K562 (cell line): ENCODE measurements around the gene RSPRY1. TPM values are rescaled to one million over a fixed set of nuclear protein-coding genes. Genes with fewer than 3 reads are reported as not detected.

ENCODE experiments used
- ATAC-seq: fragments of 200-7000 bp; cut with Tn5 transposase; 3 replicates; pipeline ENCODE4 v1.9.1; 2020; ENCODE audit warnings: moderate library complexity
- BruUV-seq: library from RNA; stranded (reverse); fragments of 400-500 nt; replicated peaks from 2 replicates; lab custom pipeline; 2021; lab: Mats Ljungman, UMichigan
- CTCF ChIA-PET: fragments of 300-600 bp; formaldehyde crosslinking; extraction: SDS; loops from one replicate; lab custom pipeline; 2021; ENCODE audit warnings: low intra/inter-chr PET ratio; lab: Yijun Ruan, JAX
- POLR2A ChIA-PET: fragments of 300-600, 350-650 bp; sonication (Branson Sonifier 250); formaldehyde crosslinking; extraction: SDS; loops from one replicate; lab custom pipeline; 2021; ENCODE audit warnings: antibody characterized with exemption, inconsistent platforms; lab: Yijun Ruan, JAX
- DNase-seq, 4 experiments: peaks; one replicate each; pipeline versions ENCODE4 v3.0.0 to v3.0.0-alpha.2; 2011 to 2018; ENCODE audit warnings: low spot score in 3 of 4, mixed read lengths in 3 of 4; ENCODE audit errors: extremely low read depth in 1 of 4
- FAIRE-seq: peaks from 2 replicates; lab custom pipeline; 2011; peaks lifted over from hg19 to GRCh38; lab: Jason Lieb, UNC
- H2AFZ ChIP-seq: 2 replicates; pipeline ENCODE4 v1.6.0; 2011; ENCODE audit warnings: low read depth, low read length, control low read depth, inconsistent platforms
- H3K27ac ChIP-seq: fragments of 200-600 bp; 3 replicates; pipeline ENCODE4 v1.8.0; 2011; ENCODE audit warnings: low read depth, mild to moderate bottlenecking, control low read depth, inconsistent platforms, low read length, moderate library complexity, mixed read lengths; ENCODE audit errors: extremely low read depth
- H3K27me3 ChIP-seq, 2 experiments: fragments of 300-600 bp in 1 of 2; 2 replicates in 1 of 2; 3 replicates in 1 of 2; pipeline versions ENCODE4 v1.6.0 to v1.8.0; 2011; ENCODE audit warnings: inconsistent platforms in 2 of 2, low read length in 2 of 2, mild to moderate bottlenecking in 1 of 2, mixed read lengths in 1 of 2, moderate library complexity in 1 of 2; ENCODE audit not compliant: control insufficient read depth in 2 of 2, insufficient read depth in 2 of 2
- H3K36me3 ChIP-seq: fragments of 300-600 bp; 3 replicates; pipeline ENCODE4 v1.8.0; 2011; ENCODE audit warnings: mild to moderate bottlenecking, low read length, inconsistent platforms; ENCODE audit not compliant: control insufficient read depth, insufficient read depth
- H3K4me1 ChIP-seq, 2 experiments: fragments of 200-600 bp in 1 of 2; replicated peaks in 1 of 2; 2 replicates in 1 of 2; 3 replicates in 1 of 2; pipeline versions ENCODE4 v1.5.1 to v1.8.0; 2011; ENCODE audit warnings: inconsistent platforms in 2 of 2, low read length in 2 of 2, mild to moderate bottlenecking in 1 of 2, mixed read lengths in 1 of 2, moderate library complexity in 1 of 2; ENCODE audit not compliant: control insufficient read depth in 2 of 2, insufficient read depth in 2 of 2
- H3K4me2 ChIP-seq: 2 replicates; pipeline ENCODE4 v1.6.1; 2011; ENCODE audit warnings: low read length, control low read depth, inconsistent platforms, mixed read lengths; ENCODE audit not compliant: insufficient read depth
- H3K4me3 ChIP-seq: fragments of 200-600 bp; sonication (generic), shearing (Covaris generic); 2 replicates; pipeline ENCODE4 v1.5.1; 2016; ENCODE audit warnings: control low read depth, inconsistent platforms
- H3K79me2 ChIP-seq: fragments of 200-600 bp; 3 replicates; pipeline ENCODE4 v1.8.0; 2011; ENCODE audit warnings: low read length, inconsistent platforms; ENCODE audit not compliant: control insufficient read depth, insufficient read depth
- H3K9ac ChIP-seq, 2 experiments: 2 replicates each; pipeline versions ENCODE4 v1.6.0 to v1.6.1; 2011; ENCODE audit warnings: low read depth in 2 of 2, low read length in 2 of 2, control low read depth in 1 of 2, inconsistent platforms in 1 of 2, mild to moderate bottlenecking in 1 of 2, mixed read lengths in 1 of 2; ENCODE audit not compliant: insufficient read depth in 1 of 2
- H3K9me1 ChIP-seq: one replicate; pipeline ENCODE4 v1.6.0; 2011; ENCODE audit warnings: inconsistent platforms, mild to moderate bottlenecking, low read length, moderate library complexity; ENCODE audit not compliant: control insufficient read depth, insufficient read depth
- H3K9me3 ChIP-seq: replicated peaks from 2 replicates; pipeline ENCODE4 v1.5.1; 2011; ENCODE audit warnings: low read depth, low read length, inconsistent platforms; ENCODE audit not compliant: control insufficient read depth, insufficient read depth
- H4K20me1 ChIP-seq: replicated peaks from 2 replicates; pipeline ENCODE4 v1.6.1; 2011; ENCODE audit warnings: low read length, inconsistent platforms, mixed read lengths; ENCODE audit not compliant: control insufficient read depth, insufficient read depth
- CLOCK ChIP-seq: fragments of 250-450 bp; sonication (Bioruptor Pico); IDR thresholded peaks from 2 replicates; pipeline ENCODE4 v1.4.0; 2020; ENCODE audit warnings: mild to moderate bottlenecking, moderate library complexity, borderline replicate concordance
- ILK ChIP-seq: fragments of 450-650 bp; IDR thresholded peaks from 2 replicates; pipeline ENCODE4 v1.6.1; 2016; ENCODE audit warnings: missing genetic modification characterization, low read depth, mild to moderate bottlenecking, missing compliant biosample characterization, moderate library complexity, borderline replicate concordance
- SRF ChIP-seq, 2 experiments: fragments of 250-450, 450-650 bp in 1 of 2; sonication (Bioruptor Pico) in 1 of 2; sonication (generic) in 1 of 2; formaldehyde crosslinking; IDR thresholded peaks; 2 replicates each; pipeline versions ENCODE4 v1.5.0 to v1.5.1; 2020 to 2022; ENCODE audit warnings: mild to moderate bottlenecking in 1 of 2, missing genetic modification reagents in 1 of 2
- ZNF311 ChIP-seq: fragments of 250-450 bp; sonication (Bioruptor Pico); IDR thresholded peaks from 2 replicates; pipeline ENCODE4 v1.4.0; 2020; ENCODE audit warnings: mild to moderate bottlenecking, moderate library complexity
- ZNF445 ChIP-seq: fragments of 250-450 bp; sonication (Bioruptor Pico); IDR thresholded peaks from 2 replicates; pipeline ENCODE4 v1.4.0; 2020; ENCODE audit warnings: low read depth, mild to moderate bottlenecking, moderate library complexity
- ZNF644 ChIP-seq: fragments of 200-800 bp; sonication (Bioruptor generic); IDR thresholded peaks from 2 replicates; pipeline ENCODE4 v1.6.1; 2016; ENCODE audit warnings: low read depth, missing genetic modification characterization, missing compliant biosample characterization
- ZNF75A ChIP-seq: fragments of 450-650 bp; formaldehyde crosslinking; IDR thresholded peaks from 2 replicates; pipeline ENCODE4 v1.4.0; 2020; ENCODE audit warnings: mild to moderate bottlenecking
- ZNF785 ChIP-seq: fragments of 250-450 bp; sonication (Bioruptor Pico); IDR thresholded peaks from 2 replicates; pipeline ENCODE4 v1.4.0; 2020; ENCODE audit warnings: mild to moderate bottlenecking
- WGBS: fragments of 100-300 bp; shearing (Covaris generic); methylation state at CpG from one replicate; pipeline ENCODE4 v1.1.6; 2016; ENCODE audit warnings: low coverage, mixed read lengths; ENCODE audit not compliant: insufficient coverage; ENCODE audit errors: missing lambda C conversion rate; 5-methylcytosine and 5-hydroxymethylcytosine counted together
- in situ Hi-C: fragments of 300-500 bp; cut with MboI; formaldehyde crosslinking; loops from 4 replicates; pipeline ENCODE4 v1.15.0; 2018; ENCODE audit warnings: inconsistent platforms, mixed read lengths
- intact Hi-C: fragments of 100-400 bp; cut with micrococcal nuclease; formaldehyde crosslinking; loops from 2 replicates; pipeline ENCODE4 v1.14.2; 2022
- polyA plus RNA-seq, 8 experiments: library from polyadenylated mRNA; depleted of rRNA in 4 of 8; stranded (reverse) in 5 of 8; unstranded in 3 of 8; fragments of >200 nt; fragmentation: Nextera tagmentation in 2 of 8; fragmentation: Illumina TruSeq in 1 of 8; extraction: Ambion mirVana in 2 of 8; extraction: Trizol in 1 of 8; gene quantifications; 2 replicates each; pipeline versions ENCODE4 v1.2.1 to v1.2.3, GENCODE V29; 2011 to 2014; ENCODE audit warnings: inconsistent platforms in 1 of 8, missing spikeins in 1 of 8
- total RNA-seq, 7 experiments: library from RNA; depleted of rRNA in 6 of 7; stranded (reverse); fragments of >200 nt in 6 of 7; fragmentation: Illumina TruSeq in 2 of 7; extraction: Trizol in 2 of 7; gene quantifications; 2 replicates each; pipeline versions ENCODE4 v1.2.1 to v1.2.3, GENCODE V29; 2011 to 2021; ENCODE audit warnings: low replicate concordance in 1 of 7

The RSPRY1 gene
- total and polyA plus RNA-seq, 9 of the 15 experiments (the other 6 are each of a cell fraction or from before 2014, with no cell fraction given): 10.2 to 27.8 (median 20.8) TPM

GRCh38 chr16:57242650-57243049 lies 56.5 kb downstream of the RSPRY1 start:
- Histone ChIP-seq H2AFZ (no peak overlapping the region), H3K4me3 (no peak overlapping the region), H3K9me1 (no peaks in the 10 kb centered on the region), H3K4me2 (no peak overlapping the region), H3K9me3 (no peaks in the 10 kb centered on the region), H3K36me3 (peaks cover 29% of the 10 kb centered on the region), H3K27ac (no peak overlapping the region), H3K9ac (no peak overlapping the region), H3K4me1 (peaks cover 7 to 8% of the 10 kb centered on the region in 2 experiments; a peak in 4 of 5 replicates)
- no peak for FAIRE-seq
- no TSS peak for BruUV-seq
- ChIA-PET POLR2A (interaction anchor here (0.6 to 0.8 kb wide), 3 partner anchors 17 to 171 kb away, joined by 3 read pairs; no protein-coding TSS in a partner anchor), CTCF (no interaction called here)
- in situ Hi-C loops (no loop called here), intact Hi-C loops (no loop called here)
- 82% methylated on average over 2 of the region's 2 CpGs for WGBS
- DNase-seq: no peak
- ATAC-seq: no peak
- TF ChIP-seq ZNF445 (no peak), ZNF75A (CRISPR knock-in tag) (no peak), ILK (no peak), ZNF644 (no peak), ZNF311 (CRISPR knock-in tag) (no peak), CLOCK (CRISPR knock-in tag) (no peak), ZNF785 (CRISPR knock-in tag) (no peak), SRF (CRISPR knock-in tag; IDR thresholded peaks at IDR 0.05) (no peak)
- TF ChIP-seq, all 486 proteins: peak for 0
- Histone ChIP-seq H4K20me1 (no peaks in the 10 kb centered on the region), H3K79me2 (peaks cover 9% of the 10 kb centered on the region; the same call in 2 of the 3 replicates), H3K27me3 (no peaks in the 10 kb centered on the region)
